ENCODE data around the gene CAB39.

DNA sequence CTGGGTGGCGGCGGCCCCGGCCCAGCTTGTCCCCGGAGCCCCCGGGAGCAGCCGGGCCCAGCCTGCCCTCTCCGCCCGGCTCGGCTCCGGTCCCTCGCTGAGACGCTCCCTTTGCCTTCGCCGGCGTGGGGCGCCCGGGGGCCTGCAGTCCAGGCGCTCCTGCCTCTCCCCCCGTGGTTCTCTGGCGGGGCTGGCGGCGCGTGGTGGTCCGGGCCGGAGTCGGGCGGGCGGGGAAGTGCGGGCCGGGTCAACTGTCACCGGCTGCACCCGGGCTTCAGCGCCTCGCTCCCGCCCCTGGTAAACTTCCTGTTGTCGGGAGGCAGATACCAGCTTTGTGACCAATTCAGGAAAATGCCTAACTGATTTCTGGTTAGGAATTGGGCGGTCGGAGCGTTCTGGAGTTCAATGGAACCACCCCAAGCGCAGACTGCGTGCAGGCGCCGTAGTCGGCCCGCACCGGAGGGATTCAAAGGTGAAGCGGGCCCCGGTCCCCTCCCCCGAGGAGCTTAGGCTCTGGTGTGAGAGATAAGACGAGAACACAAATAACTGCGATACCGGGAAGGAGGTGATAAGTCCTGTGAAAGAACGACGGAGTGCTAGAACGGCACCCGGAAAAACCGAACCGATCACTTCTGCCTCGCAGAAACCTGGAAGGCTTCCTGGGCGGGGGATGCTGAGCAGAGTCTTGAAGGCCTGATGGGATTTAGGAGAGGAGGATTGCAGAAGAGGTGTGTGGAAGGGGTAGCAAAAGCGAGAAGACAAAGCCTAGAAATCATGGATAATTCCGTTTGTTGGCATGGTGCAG, 891 bp downstream of the CAB39 start:
- TF ChIP-seq, protein P1, sequence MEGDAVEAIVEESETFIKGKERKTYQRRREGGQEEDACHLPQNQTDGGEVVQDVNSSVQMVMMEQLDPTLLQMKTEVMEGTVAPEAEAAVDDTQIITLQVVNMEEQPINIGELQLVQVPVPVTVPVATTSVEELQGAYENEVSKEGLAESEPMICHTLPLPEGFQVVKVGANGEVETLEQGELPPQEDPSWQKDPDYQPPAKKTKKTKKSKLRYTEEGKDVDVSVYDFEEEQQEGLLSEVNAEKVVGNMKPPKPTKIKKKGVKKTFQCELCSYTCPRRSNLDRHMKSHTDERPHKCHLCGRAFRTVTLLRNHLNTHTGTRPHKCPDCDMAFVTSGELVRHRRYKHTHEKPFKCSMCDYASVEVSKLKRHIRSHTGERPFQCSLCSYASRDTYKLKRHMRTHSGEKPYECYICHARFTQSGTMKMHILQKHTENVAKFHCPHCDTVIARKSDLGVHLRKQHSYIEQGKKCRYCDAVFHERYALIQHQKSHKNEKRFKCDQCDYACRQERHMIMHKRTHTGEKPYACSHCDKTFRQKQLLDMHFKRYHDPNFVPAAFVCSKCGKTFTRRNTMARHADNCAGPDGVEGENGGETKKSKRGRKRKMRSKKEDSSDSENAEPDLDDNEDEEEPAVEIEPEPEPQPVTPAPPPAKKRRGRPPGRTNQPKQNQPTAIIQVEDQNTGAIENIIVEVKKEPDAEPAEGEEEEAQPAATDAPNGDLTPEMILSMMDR (IDR thresholded peaks at IDR 0.05), result peak in 1 of 12 donors; percentile 5
- TF ChIP-seq POLR2A (IDR thresholded peaks at IDR 0.05), result no peak
